Heart left ventricle (tissue), 13 donors: Measurements from ENCODE around the gene PARVG.
"Not testable (repeated sequence)": the region's sequence is repeated elsewhere in the genome, so short reads cannot be mapped to it uniquely, and the experiment has no call there.

Experiments
- CTCF ChIP-seq, 12 donors: fragments of 200-600 bp; sonication (generic) in 4 of 12; IDR thresholded peaks; one replicate each; pipeline versions ENCODE4 v1.5.0 to v1.8.0; 2018 to 2022; ENCODE audit warnings: antibody characterized with exemption in 12 of 12, mild to moderate bottlenecking in 5 of 12
- POLR2A ChIP-seq, 2 donors: fragments of 450-650 bp; IDR thresholded peaks; one replicate each; pipeline ENCODE4 v1.6.1; 2017; ENCODE audit warnings: antibody characterized with exemption in 2 of 2, mild to moderate bottlenecking in 2 of 2, moderate library complexity in 2 of 2
- donor health status: ischemic (EF 13 %, LVEDD 7.1; RV severe dilation, severe dysfunction).
- donor health status: DM: no; HTN: yes; CAD: no.
- donor health status: DM: no; HTN: no; CAD: no.
- donor health status: ischemic (EF 25% LVEDD 6.9; RV normal size, moderate dysfunction).
- donor health status: ischemic (EF 25% LVEDD 5.7; RV mildly dilated, moderate dysfunction).
- donor health status: ischemic (EF 35%, LVEDD 5.7; RV mildly dilated, moderate dysfunction).
- donor health status: nonischemic (EF 11% LVEDD 7.7; RV severe dilation, severe dysfunction).
- donor health status: DM: yes; HTN: yes; CAD: no.
- donor health status: PGD.
- donor health status: ischemic (EF 29% LVEDD 5.4; RV normal size, mild dysfunction).
- donor health status: nonischemic (EF 23%, LVEDD 6.1; RV moderate dilation, normal function).

DNA sequence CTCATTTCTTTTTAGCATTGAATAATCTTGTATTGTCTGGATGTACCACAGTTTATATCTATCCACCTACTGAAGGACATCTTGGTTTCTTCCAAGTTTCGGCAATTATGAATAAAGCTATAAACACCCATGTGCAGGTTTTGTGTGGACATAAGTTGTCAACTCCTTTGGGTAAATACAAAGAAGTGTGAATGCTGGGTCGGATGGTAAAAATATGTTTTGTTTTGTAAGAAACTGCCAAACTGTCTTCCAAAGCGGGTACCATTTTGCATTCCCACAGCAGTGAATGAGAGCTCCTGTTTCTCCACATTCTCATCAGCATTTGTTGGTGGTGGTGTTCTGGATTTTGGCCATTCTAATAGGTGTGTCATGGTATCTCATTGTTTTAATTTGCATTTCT is 60.4 kb downstream of the PARVG start:
- not testable (repeated sequence) for TF ChIP-seq CTCF, POLR2A (IDR thresholded peaks at IDR 0.05)
